H4 (cell line): Measurements from ENCODE around the gene COX4I1. TPM values are rescaled to one million over a fixed set of nuclear protein-coding genes. Genes with fewer than 3 reads are reported as not detected.

ENCODE experiments used
- DNase-seq: peaks from one replicate; pipeline ENCODE4 v3.0.0-alpha.2; 2015; ENCODE audit warnings: low spot score
- total RNA-seq: library from RNA; depleted of rRNA; stranded (reverse); fragments of >200 nt; shearing (Covaris generic); gene quantifications from 2 replicates; pipeline ENCODE4 v1.2.3, GENCODE V29; 2014

The COX4I1 gene
- total RNA-seq, 1 experiment from 2014 or later = 685 TPM

DNA sequence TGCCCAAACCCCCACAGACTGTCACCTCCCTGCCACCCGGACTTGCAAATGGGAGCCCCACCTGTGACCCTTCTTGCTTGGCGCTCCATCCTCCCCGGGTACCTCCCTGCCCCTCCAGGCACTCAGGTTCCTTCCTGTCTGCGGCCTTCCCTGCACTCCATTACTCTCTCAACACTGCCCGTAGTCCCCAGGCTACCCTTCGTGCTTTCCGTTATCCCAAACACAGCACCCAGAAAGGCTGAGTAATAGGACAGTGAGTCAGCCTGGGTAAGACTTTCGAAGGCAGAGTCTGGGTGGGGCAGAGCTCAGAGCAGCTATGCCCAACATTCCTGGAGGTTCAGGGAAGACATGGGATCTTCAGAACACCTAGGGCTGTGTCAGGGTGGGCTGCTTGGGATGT is 32.0 kb upstream of the COX4I1 start:
- peak; percentile 91 for DNase-seq

DNA sequence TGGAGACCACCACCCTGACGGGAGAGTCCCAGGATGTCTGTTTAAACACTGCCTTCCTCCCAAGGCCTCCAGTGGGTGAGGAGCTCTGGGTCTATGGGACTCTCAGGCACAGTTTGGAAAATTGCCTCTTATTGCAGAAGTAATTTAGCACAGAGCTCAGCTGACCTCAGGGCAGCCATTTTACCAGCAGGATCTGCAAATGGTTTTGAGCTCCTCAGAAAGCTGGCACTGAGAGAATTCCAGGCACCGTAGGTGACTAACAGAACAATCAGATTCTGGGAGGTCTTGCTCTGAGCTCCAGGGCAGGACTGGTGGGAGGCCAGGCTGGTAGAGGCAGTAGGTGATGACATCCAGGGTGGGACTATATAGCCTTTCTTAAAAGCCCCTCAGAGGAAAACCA is 31.3 kb upstream of the COX4I1 start:
- DNase-seq = no peak

DNA sequence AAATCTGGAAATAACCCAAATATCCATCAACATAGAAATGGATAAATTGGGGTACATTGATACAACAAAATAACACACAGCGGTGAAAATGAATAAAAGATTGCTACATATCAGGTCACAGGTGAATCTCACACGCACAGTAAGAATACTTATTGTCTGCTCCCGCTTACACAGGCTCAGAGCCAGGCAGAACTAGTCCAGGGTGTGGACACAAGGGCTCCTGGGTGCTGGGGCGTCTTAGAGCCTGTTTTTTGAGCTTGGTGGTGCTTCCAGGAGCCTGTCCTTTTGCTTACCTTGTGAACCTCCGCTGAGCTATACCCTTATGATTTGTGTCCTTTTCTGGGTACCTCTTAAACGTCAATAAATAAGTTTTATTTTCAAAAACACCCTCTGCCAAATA is 28.8 kb upstream of the COX4I1 start:
- no peak for DNase-seq

DNA sequence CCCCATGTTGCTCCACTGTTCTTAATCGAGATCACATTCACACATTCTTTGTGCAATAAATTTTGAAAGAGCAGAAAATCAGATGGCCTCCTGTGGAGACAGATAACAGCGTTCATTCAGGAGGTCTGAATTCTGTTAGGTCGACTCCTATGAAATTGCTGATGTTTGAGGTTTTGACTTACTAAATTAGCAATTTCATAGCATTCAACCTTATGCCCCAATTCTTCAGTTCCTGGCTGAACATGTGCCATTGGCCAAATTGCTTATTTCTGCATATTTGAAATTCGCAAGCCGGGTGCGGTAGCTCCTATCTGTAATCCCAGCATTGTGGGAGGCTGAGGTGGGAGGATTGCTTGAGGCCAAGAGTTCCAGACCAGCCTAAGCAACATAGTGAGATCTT is 26.5 kb upstream of the COX4I1 start:
- no peak for DNase-seq

DNA sequence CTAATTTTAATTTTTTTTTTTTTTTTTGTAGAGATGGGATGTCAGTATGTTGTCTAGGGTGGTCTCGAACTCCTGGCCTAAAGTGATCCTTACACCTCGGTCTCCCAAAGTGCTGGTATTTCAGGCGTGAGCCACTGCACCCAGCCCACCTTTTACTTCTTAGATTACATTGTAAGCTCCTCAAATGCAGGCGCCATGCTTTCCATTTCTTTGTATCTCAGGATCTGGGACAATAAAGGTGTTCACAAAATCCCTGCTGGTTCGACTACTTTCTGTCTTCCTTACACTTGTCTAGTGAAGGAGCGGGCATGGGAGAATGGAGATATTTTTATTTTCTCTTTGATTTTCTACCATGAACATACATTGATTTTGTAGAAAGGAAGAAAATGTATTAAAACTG is 25.4 kb upstream of the COX4I1 start:
- DNase-seq = no peak

DNA sequence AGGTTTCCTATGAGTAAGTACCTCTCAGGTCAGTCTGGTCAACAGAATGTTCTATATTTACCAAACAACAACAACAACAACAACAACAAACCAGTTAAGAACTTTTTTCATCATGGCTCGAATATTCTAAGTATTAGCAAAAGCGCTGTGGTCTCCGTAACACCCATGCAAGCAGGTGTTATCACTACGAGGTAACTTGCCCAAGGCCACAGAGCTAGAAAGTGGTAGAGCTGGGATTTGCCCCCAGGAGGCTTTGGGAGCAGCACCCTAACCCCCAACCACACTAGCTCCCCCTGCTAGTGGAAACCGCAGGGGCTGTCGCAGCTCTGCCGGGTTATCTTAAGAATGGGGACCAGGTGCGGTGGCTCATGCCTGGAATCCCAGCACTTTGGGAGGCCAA is 24.7 kb upstream of the COX4I1 start:
- DNase-seq = no peak

DNA sequence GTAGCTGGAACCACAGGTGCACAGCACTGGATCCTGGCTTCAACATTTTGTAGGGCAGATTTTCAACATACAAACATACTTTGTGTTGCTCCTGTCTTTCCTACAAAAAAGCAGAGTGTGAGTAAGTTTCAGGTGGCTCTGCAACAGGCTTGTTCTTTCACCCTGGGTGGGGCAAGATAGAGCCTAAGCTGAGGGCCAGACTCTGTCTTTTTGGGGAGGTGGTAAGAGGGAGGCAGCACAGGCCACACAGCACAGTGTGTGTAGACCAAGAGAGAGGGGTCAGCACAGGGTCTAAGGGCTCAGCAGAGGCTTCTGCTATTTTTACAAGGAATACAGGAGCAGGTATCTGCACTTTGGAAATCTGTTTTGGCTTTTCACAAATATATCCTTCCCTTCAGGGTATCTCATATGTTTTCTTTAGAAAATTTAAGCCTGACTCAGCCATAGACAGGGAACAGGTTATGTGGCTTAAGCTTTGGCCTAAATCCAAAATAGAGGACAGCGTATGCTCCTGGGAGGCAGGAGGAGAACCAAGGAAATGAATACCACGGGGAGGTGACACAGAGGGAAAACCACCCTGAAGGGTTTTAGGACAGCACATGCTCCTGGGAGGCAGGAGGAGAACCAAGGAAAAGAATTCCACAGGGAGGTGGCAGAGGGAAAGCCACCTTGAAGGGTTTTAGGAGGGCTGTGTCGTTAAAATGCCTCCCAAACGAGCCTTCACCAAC is 21.7 kb upstream of the COX4I1 start:
- peak; percentile 47 for DNase-seq

DNA sequence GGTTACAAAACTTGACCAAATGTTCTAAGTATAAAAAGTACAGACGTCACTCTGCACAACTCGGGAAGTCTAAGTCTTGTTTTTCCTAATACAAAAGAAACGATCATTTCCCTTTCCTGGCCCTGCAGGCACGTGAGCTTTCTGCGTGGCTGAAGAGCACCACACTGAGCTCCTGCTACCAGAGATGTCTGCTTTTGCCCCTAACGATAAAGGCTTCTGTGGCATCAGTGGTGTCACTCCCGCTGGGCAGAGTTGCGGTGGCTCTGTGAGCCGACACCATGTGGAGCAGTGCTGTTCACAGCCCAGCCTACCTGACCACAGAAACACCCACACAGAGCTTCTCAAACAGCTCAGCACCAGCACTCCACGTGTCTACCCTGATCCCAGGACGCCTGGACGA is 20.6 kb upstream of the COX4I1 start:
- no peak for DNase-seq

DNA sequence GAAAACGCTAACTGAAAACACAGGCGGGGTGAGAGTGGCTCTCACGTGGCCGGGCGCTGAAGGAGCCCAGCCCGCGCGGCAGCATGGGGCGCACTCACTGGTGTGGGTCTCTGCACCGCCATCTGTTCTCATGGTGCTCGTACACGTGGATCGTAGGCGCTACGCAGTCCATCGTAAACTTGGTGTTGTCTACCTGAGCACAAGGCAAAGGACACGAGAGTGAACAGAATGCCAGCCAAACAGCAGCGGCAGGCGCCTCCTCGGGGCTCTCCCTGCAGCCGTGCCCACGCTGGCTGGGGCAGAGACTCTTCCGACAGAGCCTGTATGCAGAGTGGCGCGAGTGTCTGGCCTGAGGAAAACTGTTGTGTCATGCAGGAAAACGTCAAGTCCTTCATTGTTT is 19.2 kb upstream of the COX4I1 start:
- DNase-seq = no peak

DNA sequence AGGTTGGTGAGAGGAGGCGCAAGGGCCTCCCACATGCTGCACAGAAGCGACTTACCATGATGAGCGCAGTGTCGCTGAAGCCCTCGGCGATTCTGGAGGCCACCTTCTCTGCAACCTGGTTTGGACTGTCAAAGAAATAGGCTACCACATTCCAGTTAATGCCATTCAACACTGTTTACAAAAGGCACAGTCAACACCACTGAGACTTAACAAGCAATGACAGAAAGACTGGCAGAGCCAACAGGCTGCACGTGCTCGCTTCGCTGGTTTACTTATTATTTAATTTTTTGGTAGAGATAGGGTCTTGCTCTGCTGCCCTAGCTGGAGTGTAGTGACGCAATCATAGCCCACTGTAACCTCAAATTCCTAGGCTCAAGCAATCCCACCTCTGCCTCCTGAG is 18.3 kb upstream of the COX4I1 start:
- DNase-seq = no peak

DNA sequence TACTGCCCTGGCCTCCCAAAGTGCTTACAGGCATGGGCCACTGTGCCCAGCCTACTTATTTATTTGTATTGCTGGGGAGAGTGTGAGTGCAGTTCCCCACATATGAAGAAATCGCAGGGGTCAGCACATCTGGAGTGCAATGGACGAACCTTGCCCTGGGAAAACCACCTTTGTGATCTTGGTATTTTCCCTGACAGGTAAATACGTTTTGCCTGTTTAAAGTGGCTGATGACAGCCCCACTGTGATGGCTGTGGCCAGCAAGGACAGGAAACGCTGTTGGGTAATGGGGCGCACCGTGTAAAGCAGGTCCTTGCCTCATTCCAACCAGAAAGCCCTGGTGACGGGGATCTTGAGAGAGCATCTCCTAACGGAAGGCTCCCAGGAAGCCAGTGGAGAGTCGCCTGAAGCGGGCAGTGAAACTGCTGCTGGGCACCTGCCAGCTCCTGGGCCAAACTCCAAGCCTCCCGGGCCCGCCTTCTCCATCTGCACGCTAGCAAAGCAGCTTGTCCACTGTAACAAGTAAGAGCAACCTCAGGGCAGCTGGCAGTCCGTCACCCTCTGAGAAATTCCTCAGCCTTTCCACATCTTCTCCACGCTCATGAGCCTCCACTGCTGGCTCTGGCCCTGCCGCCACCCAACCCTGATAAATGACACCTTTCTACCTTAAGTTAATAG is 17.7 kb upstream of the COX4I1 start:
- no peak for DNase-seq

DNA sequence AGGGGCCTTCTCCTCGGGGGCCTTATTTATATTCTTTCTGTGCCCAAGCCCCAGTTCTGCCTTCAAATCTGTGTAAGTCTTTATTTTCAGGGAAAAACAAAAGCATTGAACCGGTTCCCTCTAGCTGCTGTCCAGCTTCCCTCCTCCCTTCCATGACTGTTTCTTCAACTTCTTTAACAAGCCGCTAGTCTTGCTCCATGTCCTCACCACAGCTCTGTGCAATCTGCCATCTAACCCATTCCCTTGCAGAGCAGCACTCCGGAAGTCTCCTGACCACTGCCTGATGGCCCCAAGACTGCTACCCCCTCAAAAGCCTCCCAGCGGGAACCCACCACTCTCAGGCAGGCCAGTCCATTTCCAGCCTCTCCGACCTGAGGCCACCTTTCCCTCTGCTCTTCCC is 17.0 kb upstream of the COX4I1 start:
- DNase-seq = no peak

DNA sequence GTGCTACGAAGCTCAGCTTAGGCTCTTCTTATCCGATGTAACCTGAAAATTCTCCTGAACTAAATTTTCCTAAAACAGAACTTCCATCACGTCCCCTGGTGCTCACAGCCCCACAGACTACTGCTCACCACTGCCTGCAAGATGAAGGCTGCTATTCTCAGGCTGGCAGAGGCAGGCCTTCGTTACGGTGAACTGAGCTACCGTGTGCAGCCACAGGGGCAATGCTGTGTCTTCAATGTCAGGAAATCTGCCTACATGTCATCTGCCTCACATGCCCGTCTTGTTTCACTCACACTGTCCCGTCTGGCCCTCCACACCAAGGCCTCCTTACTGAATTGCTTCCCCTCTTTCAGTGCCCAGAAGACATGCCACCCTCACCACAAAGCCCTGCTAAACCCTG is 16.1 kb upstream of the COX4I1 start:
- no peak for DNase-seq

DNA sequence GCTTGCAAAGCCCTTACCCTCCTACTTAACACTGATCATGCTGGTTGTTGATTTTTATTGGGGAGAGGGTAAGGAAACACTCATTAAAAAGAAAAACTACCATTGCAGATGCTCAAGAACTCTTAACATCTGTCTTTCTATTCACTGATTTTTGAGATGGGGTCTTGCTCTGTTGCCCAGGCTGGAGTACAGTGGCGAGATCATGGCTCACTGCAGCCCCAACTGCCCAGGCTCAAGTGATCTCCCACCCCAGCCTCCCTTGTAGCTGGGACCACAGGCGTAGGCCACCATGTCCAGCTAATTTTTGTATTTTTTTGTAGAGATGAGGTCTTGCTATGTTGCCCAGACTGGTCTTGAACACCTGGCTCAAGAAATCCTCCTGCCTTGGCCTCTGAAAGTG is 14.7 kb upstream of the COX4I1 start:
- DNase-seq = no peak

DNA sequence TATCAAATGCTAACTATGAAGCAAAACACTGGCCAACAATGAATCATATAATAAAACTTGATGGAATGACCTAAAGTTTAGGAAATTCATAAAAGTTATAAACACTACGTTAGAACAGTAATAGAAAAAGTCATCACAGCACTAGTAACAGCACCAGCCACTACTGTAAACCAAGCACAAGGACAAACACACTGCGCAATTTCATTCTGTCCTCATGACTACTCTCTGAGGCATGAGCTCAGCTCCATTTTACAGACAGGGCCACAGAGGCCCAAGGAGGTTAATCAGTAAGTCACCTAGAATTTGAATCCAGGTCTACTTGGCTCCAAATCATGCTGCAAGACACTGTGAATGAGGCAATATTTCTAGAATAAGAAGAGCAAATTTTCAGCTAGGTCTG is 13.6 kb upstream of the COX4I1 start:
- no peak for DNase-seq

DNA sequence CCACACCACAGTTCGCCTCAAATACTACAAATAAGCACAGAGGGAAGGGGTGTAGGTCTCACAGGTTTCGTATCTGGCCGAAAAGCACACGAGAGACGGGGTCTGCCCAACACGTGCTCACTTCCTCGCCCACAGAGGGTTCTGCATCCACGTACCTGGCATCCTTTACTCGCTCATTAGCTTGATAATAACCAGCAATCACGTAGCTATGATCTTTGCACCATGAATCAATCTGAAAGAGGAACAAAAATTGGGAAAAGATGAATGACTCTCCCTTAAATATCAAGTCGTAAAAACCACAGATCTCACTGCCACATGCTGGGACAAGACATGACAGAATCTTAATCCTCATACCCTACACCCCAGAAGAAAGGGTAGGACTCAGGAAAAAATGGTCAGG is 10.7 kb upstream of the COX4I1 start:
- no peak for DNase-seq

DNA sequence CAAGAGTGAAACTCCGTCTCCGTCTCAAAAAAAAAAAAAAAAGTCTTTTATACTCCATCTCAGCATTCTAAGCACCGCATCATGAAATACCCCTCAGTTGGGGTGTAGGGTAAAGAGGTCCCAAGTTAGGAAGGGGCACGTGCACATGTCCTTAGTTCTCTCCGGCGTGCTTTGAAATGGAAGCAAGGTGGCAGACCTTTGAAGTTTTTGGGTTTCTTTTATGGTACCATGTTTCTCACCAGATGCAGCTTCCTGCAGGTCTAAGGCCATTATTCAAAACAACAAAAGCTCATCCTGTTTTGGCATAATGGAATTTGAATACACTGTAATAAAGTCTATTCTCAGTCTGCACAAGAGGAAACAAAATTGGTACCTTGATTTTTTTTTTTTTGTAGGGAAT is 9.7 kb upstream of the COX4I1 start:
- no peak for DNase-seq

DNA sequence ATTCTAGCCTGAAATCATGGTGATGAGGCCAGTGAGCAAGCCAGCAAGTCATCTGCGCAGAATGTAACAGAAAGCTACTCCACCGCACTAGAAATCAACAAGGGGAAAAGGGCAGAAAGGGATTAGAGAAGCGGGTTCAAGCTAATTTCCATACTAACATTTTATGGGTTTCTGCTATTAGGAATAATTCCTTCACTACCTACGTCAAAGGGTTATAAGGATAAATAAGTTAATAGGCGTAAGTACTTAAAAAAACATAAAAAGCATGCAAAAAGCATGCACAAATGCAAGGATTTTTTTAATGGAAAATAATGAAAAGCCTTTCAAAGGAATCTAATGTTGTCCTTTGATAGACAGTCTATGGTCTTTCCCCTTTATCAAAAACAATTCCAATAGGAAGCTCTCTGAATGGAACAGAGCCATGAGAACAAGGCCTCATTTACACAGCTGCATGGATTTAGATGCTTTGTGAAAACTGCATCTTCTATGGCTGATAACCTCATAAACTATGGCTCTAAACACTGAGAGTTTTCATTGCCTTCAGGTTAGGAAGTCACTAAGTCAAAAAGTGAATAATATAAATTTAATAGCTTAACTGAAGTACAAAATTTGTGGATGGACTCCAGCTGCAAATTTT is 5.7 kb upstream of the COX4I1 start:
- no peak for DNase-seq

DNA sequence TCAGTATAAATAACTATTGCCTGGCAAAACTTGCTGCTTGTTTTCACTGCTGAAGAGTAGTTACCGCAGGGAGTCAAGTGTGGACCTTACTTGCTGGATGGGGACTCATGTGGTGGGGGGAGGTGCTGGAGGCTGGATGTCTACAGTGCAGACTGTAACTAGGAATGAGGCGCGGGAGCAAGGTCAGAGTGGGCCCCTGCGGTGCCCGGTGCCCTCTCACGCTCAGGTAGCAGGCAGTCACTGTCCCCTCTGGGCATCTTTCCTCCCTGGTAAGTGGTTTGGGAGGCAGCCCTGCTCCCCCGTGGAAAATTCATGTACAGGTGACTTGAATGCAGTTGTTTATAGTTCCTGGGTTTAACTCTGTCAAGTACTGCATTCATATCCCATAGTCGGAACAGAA is 4.8 kb upstream of the COX4I1 start:
- DNase-seq = no peak

DNA sequence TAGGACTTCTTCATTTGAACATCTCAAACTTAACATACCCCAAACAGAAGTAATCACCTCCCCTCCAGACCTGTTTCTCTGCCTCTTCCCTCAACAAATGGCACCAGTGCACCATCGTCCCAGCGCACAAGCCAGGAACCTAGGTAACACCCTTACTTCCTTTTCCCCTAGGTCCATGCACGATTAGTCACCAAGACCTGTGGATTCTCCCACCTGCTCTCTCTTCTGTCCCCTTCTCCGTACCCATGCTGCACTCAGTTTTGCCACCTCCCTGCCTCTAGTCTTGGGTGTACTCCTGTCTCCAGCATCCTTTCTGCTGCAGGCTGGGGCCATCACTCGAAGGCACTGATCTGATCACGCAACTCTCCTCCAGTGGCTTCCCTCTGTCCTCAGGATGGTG is 3.3 kb upstream of the COX4I1 start:
- no peak for DNase-seq

DNA sequence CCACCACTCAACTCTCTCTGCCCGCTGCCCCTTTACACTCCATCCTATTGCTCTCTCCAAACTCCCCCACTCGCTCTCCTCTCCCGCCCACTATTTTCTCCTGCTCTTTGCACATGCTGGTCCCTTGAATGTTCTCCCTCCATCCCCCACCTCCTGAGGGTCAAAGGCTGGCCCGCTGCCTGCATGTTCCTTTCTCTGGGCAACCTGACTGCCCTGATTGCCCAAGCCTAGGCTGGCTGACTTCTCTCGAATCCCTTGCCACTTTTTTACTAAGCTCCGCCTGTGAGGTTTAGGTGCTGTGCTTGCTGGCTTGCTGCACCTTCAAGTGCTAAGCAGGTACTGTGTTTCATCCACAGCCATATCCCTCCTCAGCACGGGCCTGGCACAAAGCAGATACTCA is 2.9 kb upstream of the COX4I1 start:
- DNase-seq = no peak

DNA sequence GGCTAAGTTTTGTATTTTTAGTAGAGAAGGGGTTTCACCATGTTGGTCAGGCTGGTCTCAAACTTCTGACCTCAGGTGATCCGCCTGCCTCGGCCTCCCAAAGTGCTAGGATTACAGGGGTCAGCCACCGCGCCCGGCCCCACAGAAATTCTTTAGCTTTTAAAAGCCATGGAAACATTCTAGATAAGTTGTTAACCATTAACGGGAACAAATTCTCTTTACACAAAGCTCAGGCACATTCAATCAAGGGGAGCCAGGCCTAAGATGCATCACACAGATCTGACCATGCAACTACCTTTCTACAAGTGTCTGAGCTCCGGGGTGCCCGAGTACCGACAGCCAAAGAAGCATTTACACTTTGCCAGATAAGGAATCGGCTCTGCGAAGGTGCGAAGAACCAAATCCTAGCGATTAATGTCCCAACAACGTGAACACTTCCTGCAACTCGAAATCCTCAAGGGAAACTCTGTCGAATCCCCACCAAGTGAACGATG is 1.2 kb upstream of the COX4I1 start:
- DNase-seq = no peak

DNA sequence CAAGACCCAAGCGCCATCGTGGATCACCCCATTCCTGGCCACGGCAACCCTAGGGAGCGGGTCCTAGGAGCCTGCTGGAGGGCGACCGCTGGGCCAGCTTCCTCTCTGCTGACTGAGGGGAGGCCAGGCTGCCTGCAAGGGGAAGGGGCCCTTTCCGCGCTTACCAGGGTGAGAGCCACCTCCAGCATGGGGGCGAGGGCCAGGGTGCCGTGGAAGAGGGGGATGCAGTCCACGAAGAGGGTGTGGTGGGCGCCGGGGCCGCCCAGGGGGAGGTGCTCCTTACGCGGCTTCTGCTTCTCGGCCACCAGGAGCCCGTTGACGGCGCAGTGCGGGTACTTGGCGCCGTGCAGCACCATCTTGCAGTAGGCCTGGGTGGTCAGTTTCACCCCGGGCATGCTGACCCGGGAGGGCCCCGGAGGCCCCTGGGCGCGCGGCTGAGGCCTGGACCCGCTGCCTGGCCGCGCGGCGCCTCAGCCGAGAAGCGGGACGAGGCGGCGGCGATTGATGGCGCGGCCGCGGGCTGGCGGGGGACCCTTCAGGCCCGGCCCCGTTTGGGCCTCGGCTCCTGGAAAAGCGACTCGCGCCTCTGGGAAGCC is 496 bp upstream of the COX4I1 start:
- no peak for DNase-seq
